Motor neuron (in vitro differentiated cells): ENCODE measurements around the gene MPHOSPH8. TPM values are rescaled to one million over a fixed set of nuclear protein-coding genes. Genes with fewer than 3 reads are reported as not detected.
"Not testable (repeated sequence)": the region's sequence is repeated elsewhere in the genome, so short reads cannot be mapped to it uniquely, and the experiment has no call there.

Experiments
- ATAC-seq, 8 experiments: fragments of 200-7000 bp; cut with Tn5 transposase; replicated peaks in 6 of 8; 2 replicates each; pipeline ENCODE4 v1.8.0; 2021; ENCODE audit warnings: mild to moderate bottlenecking in 8 of 8, moderate library complexity in 8 of 8
- H3K27ac ChIP-seq, 2 donors: fragments of 250-450 bp; sonication (Bioruptor Pico); 2 replicates each; pipeline ENCODE4 v1.9.0; 2021; ENCODE audit warnings: antibody characterized with exemption in 2 of 2, mild to moderate bottlenecking in 2 of 2, moderate library complexity in 1 of 2
- H3K4me1 ChIP-seq, 2 donors: fragments of 250-450 bp; sonication (Bioruptor Pico); replicated peaks in 1 of 2; 2 replicates each; pipeline ENCODE4 v1.6.1; 2021; ENCODE audit warnings: antibody characterized with exemption in 2 of 2, mild to moderate bottlenecking in 2 of 2, moderate library complexity in 1 of 2
- H3K4me3 ChIP-seq, 5 donors: fragments of 250-450 bp; sonication (Bioruptor Pico); 2 replicates each; pipeline ENCODE4 v1.9.0; 2021; ENCODE audit warnings: antibody characterized with exemption in 5 of 5, mild to moderate bottlenecking in 5 of 5, moderate library complexity in 4 of 5
- WGBS, 10 experiments: fragments of 450-650 bp; shearing (Covaris generic); methylation state at CpG; one replicate each; pipeline ENCODE4 v1.0.0; 2022; 5-methylcytosine and 5-hydroxymethylcytosine counted together
- in situ Hi-C, 9 experiments: fragments of 400-800 bp; cut with MboI; loops; one replicate each; pipeline ENCODE4 v1.15.0; 2021; ENCODE audit warnings: low sequenced_read_pairs in 9 of 9, low pct_unique_long_range_greater_than_20kb in 2 of 9; ENCODE audit not compliant: unreplicated experiment in 9 of 9
- total RNA-seq, 8 experiments: library from RNA; unstranded; fragments of 300-600 nt; gene quantifications; 2 replicates each; pipeline versions ENCODE4 v1.2.3 to v1.2.4, GENCODE V29; 2022

The MPHOSPH8 gene
- total RNA-seq, 8 experiments from 2014 or later = 27.5 to 58.6 (median 34.8) TPM

DNA sequence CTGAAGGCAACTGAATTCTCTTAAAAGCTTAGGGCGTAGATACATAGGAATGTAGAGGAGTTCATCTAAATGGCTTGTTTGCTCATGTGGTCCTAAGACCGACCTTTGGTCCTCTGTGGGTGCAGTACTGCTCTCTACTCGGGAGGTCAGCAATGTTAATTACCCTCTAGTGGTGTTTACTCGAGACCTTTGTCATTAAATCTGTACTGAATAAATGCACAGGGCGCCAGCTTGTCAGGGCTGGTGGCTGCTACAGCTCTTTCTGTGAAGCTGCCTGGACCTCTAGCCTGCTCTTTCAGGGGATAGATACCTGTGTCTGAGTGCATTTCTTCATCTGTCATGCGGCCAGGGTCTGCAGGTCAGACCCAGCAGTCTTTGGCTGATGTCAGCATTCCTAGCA lies 29.2 kb upstream of the MPHOSPH8 start:
- ATAC-seq = no peak
- Histone ChIP-seq H3K4me3 (no peak overlapping the region), H3K27ac (no peak overlapping the region), H3K4me1 (peaks cover 0 to 6% of the 10 kb centered on the region in 2 donors)
- WGBS, 10 experiments = 20 to 93% (median 63%) methylated on average over 1 to 6 of the region's 6 CpGs; no CpG with 5 or more reads in 2 of the 10 experiments
- in situ Hi-C loops = no loop called here

DNA sequence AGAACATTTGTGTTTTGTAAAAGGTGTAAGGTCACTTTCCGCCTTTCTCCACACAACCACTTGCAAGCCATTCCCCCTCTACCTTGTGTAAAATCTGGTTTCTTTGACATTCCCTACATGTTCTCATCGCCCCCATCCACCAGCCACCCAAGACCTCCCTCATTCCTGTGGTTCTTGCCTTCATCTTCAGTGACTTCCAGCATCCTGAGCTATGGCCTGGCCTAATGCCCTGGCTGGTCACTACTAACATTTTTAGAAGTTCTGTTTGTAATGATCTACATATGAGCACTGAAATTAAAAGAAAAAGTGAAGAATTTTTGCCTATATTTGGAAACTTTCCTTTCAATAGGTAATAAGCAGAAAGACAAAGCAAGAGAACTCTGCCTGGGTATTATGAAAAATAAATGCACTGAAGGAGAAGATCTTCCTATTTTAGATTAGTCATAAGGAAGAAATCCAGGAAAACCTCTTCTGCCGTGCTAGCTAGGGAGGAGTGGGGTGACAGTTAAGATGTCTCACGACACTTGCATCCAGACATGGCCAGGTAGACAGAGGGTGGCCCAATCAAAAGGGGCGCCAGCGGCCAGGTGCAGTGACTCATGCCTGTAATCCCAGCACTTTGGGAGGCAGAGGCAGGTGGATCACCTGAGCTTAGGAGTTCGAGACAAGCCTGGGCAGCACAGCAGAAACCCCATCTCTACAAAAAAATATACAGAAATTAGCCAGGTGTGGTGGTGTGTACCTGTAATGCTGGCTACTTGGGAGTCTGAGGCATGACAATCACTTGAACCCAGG lies 28.1 kb upstream of the MPHOSPH8 start:
- 44 to 100% (median 91%) methylated on average over 1 to 7 of the region's 7 CpGs for WGBS, 10 experiments
- Histone ChIP-seq H3K4me1 (peaks cover 0 to 6% of the 10 kb centered on the region in 2 donors), H3K27ac (no peak overlapping the region), H3K4me3 (no peak overlapping the region)
- in situ Hi-C loops = no loop called here
- ATAC-seq = no peak

DNA sequence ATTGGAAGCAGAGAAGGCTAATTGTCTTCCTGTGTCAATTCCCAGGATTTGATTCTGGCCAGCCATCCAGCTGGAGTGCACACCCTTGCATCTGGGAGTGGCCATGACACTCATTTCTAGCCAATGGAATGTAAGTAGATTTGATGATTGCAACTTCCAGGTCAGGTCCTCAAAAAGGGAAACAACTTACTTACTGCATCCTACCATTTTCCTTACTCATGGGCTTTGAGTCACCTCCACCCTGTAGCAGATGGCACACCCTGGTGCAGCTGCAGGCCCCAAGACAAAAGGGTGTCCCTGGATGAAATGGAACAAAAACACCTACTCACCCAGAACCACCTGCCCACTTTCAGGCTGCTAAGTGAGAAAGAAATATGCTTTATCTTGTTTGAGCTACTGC lies 27.3 kb upstream of the MPHOSPH8 start:
- peak in 2 of 8 experiments; percentile 13 to 56 for ATAC-seq
- Histone ChIP-seq H3K27ac (no peak overlapping the region), H3K4me3 (no peak overlapping the region), H3K4me1 (peaks cover 0 to 6% of the 10 kb centered on the region in 2 donors)
- in situ Hi-C loops = no loop called here

DNA sequence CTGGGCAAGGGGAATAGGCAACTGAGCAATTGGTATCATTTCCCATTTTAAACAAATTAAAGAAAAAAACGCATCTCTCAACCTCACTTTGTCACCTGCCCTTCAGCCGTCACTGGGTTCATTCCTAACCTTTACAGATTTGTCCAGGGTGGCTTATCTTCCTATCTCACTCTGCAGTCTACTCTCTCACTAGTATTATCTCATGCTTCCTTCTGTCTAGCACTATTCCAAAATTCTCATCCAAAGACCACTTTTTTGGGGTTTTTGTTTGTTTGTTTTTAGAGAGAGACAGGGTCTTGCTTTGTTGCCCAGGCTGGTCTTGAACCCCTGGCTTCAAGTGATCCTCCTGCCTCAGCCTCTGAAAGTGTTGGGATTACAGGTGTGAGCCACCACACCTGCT lies 26.7 kb upstream of the MPHOSPH8 start:
- in situ Hi-C loops = no loop called here
- Histone ChIP-seq H3K4me3 (no peak overlapping the region), H3K27ac (no peak overlapping the region), H3K4me1 (peaks cover 0 to 6% of the 10 kb centered on the region in 2 donors)
- WGBS, 10 experiments = 86 to 100% (median 100%) methylated on average over 1 to 2 of the region's 2 CpGs; no CpG with 5 or more reads in 1 of the 10 experiments
- ATAC-seq = no peak

DNA sequence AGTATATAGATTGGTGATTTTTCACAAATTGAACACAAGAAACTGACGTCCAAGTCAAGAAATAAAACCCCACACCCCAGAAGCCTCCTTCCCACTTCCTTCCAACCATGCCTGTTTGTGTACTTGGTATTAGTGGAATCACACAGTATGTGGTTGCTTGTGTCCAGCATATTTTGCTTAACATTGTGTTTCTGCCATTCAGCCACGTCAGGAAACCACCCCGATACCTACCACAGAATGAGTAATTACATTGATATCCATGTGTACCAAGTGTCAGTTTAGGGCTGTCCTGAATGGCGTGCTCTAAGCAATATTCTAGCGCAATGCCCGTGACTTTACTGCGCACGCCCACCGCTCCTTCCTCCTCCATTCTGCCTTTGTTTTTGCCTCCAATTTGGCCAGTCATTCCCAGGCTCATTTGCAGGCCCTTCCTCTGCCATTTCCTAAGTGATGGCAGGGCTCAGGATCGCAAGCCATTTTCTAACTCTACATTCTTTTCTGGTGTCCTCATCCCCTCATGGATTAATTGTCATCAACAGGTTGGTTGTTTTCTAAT lies 25.9 kb upstream of the MPHOSPH8 start:
- in situ Hi-C loops = no loop called here
- no peak for ATAC-seq
- no peak overlapping the region for H3K4me3 ChIP-seq
- H3K4me1 ChIP-seq = peaks cover 0 to 5% of the 10 kb centered on the region in 2 donors
- 85 to 100% (median 96%) methylated on average over 2 to 10 of the region's 10 CpGs for WGBS, 10 experiments
- no peak overlapping the region for H3K27ac ChIP-seq

DNA sequence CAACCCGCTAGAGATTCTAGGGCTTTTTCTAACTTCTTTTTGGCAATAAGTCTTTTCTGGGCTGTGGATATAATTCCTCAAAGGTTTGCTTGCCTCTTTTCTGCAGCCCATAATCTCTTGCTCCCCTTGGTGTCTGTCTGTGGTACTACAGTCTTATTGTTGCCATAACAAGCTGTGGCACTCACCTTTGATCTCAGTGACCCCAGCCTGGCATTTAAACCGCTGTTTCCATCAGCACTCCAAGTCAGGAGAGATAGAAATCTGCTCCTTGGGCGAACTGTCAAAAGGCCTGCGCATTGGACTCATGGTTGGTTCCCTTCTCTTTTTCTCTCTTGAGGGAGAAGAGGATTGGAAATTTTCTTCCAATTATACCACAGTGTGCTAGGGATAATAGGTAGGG lies 14.5 kb upstream of the MPHOSPH8 start:
- WGBS, 10 experiments = 29 to 100% (median 78%) methylated on average over 1 to 4 of the region's 4 CpGs; no CpG with 5 or more reads in 1 of the 10 experiments
- in situ Hi-C loops = no loop called here
- peak in 2 of 8 experiments; percentile 57 to 69 for ATAC-seq
- no peak overlapping the region for H3K27ac ChIP-seq
- H3K4me3 ChIP-seq = no peak overlapping the region
- no peaks in the 10 kb centered on the region for H3K4me1 ChIP-seq

DNA sequence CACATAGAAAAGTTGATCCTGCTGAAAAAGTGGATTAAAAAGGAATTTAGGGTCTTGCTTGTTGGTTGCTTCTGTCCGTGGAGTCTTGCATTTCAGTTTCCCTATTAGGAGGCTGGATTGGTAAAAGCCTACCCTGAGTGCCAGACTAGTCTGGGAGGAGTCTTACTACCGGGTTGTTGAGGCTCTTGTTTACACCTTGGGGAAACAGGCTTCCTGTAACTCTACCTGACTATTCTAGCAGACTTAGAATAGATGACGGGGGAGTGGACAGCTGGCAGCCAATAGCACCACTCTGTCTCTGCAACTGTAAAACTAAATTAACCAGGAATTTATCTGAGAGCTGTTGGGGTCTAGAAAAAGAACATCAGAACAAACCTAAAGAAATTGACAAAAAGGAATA lies 11.3 kb upstream of the MPHOSPH8 start:
- Histone ChIP-seq H3K27ac (no peak overlapping the region), H3K4me1 (no peaks in the 10 kb centered on the region), H3K4me3 (no peak overlapping the region)
- no peak for ATAC-seq
- in situ Hi-C loops = no loop called here
- WGBS, 10 experiments = 49 to 89% (median 70%) methylated on average over 1 to 3 of the region's 3 CpGs; no CpG with 5 or more reads in 1 of the 10 experiments

DNA sequence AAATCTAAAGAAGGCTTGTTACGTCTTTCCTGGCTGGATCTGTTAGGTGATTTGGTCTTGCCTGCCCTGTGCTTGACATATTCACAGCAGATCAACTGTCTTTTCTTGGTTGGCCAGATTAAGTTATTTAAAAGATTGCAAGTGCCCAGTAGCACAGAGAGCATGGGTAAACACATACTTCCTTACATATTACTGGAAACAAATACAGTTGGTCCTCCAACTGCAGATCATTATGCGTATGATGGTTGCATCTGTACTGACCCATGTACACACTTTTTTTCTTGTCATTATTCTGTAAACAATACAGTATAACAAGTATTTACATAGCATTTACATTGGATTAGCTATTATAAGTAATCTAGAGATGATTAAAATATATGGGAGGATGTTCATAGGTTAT lies 9.2 kb upstream of the MPHOSPH8 start:
- H3K27ac ChIP-seq = no peak overlapping the region
- WGBS, 10 experiments = 57 to 100% (median 98%) methylated on average over 1 to 2 of the region's 2 CpGs
- in situ Hi-C loops = no loop called here
- no peak overlapping the region for H3K4me3 ChIP-seq
- peak in 3 of 8 experiments; percentile 42 to 98 (median 47) for ATAC-seq
- H3K4me1 ChIP-seq = no peaks in the 10 kb centered on the region

DNA sequence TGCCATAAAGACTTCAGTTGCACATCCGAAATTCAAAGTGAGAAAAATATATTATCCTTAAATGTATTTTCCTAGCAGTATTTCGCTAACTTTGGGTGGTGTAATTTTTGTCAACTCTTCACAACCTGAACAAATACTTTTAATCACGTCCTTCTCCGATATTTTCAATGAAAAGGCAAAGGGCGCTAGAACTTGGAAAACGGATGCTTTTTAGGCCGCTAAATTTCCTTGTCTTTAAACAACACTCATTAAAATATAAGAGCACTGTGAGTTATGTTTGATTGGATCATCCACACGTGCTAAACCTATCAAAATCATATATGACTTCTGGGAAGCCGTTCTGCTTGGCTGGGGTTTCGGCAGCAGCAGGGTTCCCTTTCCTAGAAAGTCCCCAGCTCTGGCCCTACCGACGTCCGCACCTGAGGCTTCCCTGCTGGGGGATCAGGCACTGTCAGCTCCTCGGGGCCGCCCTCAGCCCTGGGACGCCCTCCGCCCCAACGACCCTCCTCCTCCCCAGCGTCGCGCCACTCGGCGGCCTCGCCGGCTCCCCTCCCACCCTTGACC lies 462 bp upstream of the MPHOSPH8 start:
- Histone ChIP-seq H3K4me1 (peaks cover 10 to 16% of the 10 kb centered on the region in 2 donors), H3K27ac (peak overlapping the region; percentile 21 to 67), H3K4me3 (peak overlapping the region; percentile 64 to 77 (median 75))
- in situ Hi-C loops = no loop called here
- 39 to 82% (median 56%) methylated on average over 2 to 10 of the region's 25 CpGs for WGBS, 10 experiments
- peak in 2 of 8 experiments; percentile 34 to 44 for ATAC-seq

DNA sequence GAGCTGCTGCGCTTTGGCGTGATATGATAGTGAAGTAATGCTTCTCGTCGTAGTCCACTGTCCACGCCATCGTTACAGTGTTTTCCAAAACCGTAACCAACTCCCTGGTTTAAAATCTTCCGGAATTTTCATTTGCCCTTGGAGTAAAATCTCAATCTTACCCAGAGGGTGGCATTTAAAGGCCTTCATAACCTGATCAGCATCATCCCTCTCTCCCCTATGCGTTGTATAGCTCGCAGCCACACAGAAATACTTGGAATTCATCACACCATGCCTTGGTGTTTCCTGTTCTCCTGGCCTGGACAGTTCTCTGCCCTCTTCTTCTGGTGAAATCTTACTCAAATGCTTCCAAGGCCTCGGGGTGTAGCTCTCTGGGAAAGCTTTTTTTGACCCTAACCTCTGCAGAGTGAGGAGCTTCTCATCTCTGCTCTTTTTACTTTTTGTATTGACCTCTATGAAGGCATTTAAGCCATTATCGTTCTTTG lies 839 bp downstream of the MPHOSPH8 start:
- WGBS, 10 experiments = 0 to 3% (median 0%) methylated on average over 3 to 12 of the region's 12 CpGs; no CpG with 5 or more reads in 2 of the 10 experiments
- in situ Hi-C loops = no loop called here
- Histone ChIP-seq H3K27ac (peak overlapping the region; percentile 72 to 90), H3K4me1 (peaks cover 10 to 16% of the 10 kb centered on the region in 2 donors), H3K4me3 (peak overlapping the region; percentile 64 to 77 (median 75))
- peak in 5 of 8 experiments; percentile 7 to 31 (median 15) for ATAC-seq

DNA sequence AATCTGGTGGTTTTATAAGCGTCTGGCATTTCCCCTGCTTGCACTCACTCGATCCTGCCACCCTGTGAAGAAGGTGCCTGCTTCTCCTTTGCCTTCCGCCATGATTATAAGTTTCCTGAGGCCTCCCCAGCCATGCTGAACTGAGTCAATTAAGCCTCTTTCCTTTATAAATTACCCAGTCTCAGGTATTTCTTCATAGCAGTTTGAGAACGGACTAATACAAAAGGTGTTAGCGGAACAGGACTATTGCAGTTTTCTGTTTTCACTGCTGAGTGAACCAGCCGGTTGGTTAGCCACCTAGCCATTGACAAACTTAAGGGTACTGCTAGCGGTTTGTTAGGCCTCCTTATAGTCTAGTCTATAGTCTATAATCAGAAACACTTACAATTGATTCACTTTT lies 2.5 kb downstream of the MPHOSPH8 start:
- peak overlapping the region in 2 of 5 donors; percentile 75 to 77 for H3K4me3 ChIP-seq
- in situ Hi-C loops, H3K27ac ChIP-seq, ATAC-seq: not testable (repeated sequence)
- WGBS, 10 experiments = 89 to 100% (median 93%) methylated on average over 1 to 7 of the region's 7 CpGs
- peaks cover 10 to 16% of the 10 kb centered on the region in 2 donors for H3K4me1 ChIP-seq

DNA sequence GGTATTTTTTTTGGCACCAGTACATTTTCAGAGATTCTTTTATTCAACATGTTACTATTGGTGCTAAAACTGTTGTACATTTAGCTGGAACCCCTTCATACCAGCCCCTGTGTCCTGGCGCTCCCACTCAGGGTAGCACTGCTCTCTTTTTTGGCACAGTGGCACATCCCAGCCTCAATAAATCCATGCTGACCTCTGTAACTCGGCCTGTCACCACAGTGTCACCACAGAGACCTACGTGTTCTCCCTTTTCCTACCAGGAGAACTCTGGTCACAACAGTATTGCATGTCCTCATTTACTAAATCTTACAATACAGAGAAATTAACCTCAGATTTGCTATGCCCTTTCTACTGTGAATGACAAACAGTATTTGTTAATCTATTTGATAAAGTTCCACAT lies 10.2 kb downstream of the MPHOSPH8 start:
- no peaks in the 10 kb centered on the region for H3K4me1 ChIP-seq
- 86 to 100% (median 98%) methylated on average over 1 to 3 of the region's 3 CpGs; no CpG with 5 or more reads in 2 of the 10 experiments for WGBS, 10 experiments
- no peak overlapping the region for H3K27ac ChIP-seq
- ATAC-seq = no peak
- in situ Hi-C loops = no loop called here
- H3K4me3 ChIP-seq = no peak overlapping the region

DNA sequence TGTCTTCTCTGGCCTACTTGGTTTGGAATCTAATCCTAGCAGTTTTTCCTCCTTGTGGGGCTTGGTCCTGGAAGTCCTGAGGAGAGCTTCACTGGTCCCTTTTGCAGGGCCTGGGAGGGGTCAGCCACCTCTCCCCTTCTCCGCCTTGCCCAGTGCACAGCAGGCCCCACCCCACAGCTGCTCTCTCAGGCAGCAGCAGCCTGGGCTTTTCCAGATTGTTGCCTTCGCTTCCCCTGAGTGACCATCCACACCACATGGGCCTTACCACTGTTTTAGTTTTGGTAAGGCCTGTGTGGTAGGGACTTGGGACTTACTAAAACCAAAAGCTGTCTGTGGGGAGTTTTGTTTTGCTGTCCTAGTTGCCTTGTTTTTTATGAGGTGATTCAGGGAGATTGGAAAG lies 11.5 kb downstream of the MPHOSPH8 start:
- in situ Hi-C loops = no loop called here
- Histone ChIP-seq H3K27ac (no peak overlapping the region), H3K4me1 (no peaks in the 10 kb centered on the region), H3K4me3 (no peak overlapping the region)
- peak in 2 of 8 experiments; percentile 84 to 99 for ATAC-seq
- 40 to 100% (median 100%) methylated on average over 1 to 2 of the region's 2 CpGs; no CpG with 5 or more reads in 3 of the 10 experiments for WGBS, 10 experiments
